ENCODE measurements around the gene FASTK. TPM values are rescaled to one million over a fixed set of nuclear protein-coding genes. Genes with fewer than 3 reads are reported as not detected.
"Not testable (repeated sequence)": the region's sequence is repeated elsewhere in the genome, so short reads cannot be mapped to it uniquely, and the experiment has no call there.

Gene FASTK
- total RNA-seq, 1 donor from 2014 or later = 89.8 TPM

DNA sequence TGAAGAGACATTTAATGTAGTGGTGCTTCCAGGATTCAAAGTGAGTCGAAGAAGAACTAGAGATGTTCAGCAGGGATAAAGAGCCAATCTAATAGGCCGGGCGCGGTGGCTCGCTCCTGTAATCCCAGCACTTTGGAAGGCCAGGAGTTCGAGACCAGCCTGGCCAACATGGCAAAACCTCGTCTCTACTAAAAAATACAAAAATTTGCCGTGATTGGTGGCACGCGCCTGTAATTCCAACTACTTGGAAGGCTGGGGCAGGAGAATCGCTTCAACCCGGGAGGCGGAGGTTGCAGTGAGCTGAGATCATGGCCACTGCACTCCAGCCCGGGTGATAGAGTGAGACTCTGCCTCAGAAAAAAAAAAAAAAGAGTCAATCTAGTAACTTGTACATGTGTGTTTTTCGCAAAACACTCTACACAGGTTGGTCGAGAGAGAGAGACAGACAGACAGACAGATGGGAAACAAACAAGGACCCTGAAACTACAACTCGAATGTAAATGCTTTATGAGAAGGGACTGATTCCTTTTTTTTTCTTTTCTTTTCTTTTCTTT lies 51.6 kb downstream of the FASTK start:
- DNase-seq (ENCODE audit: low read depth) = no peak
- peak overlapping the region; percentile 84 for H3K4me3 ChIP-seq (ENCODE audit: low read depth, low read length)
- TF ChIP-seq, protein P1, sequence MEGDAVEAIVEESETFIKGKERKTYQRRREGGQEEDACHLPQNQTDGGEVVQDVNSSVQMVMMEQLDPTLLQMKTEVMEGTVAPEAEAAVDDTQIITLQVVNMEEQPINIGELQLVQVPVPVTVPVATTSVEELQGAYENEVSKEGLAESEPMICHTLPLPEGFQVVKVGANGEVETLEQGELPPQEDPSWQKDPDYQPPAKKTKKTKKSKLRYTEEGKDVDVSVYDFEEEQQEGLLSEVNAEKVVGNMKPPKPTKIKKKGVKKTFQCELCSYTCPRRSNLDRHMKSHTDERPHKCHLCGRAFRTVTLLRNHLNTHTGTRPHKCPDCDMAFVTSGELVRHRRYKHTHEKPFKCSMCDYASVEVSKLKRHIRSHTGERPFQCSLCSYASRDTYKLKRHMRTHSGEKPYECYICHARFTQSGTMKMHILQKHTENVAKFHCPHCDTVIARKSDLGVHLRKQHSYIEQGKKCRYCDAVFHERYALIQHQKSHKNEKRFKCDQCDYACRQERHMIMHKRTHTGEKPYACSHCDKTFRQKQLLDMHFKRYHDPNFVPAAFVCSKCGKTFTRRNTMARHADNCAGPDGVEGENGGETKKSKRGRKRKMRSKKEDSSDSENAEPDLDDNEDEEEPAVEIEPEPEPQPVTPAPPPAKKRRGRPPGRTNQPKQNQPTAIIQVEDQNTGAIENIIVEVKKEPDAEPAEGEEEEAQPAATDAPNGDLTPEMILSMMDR (conservative IDR thresholded peaks at IDR 0.05; ENCODE audit: low read depth, low read length) = no peak

GRCh38 chr7:151028131-151028947 lies 52.3 kb downstream of the FASTK start, which contains the start of gene ABCB8:
TSS of gene ABCB8 (plus strand) at chr7:151028450. CDS start at chr7:151028516, 66 bp downstream.
- H3K4me3 ChIP-seq (ENCODE audit: low read depth, low read length) = peak within 1 kb of the TSS; percentile 84
- TF ChIP-seq, protein P1 (conservative IDR thresholded peaks at IDR 0.05; ENCODE audit: low read depth, low read length) = peak; percentile 43

DNA sequence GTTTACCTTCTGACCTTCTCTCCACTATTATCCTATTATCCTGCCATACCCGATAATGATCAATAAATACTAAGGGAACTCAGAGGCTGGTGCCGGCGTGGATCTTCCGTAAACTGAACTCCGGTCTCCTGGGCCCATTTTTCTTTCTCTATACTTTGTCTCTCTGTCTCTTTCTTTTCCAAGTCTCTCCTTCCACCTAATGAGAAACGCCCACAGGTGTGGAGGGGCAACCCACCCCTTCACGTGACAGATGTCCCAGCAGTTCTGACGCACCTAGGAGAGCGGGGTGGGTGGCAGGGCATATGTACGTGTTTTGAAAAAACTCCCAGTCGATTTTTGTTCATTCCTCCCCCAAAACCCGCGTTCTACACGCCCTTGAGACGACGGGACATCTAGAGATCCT lies 52.9 kb downstream of the FASTK start:
- DNase-seq (ENCODE audit: low read depth) = not testable (repeated sequence)

More at GRCh38 chr7:151028131-151028947, 52.3 kb downstream of the FASTK start, which contains the start of gene ABCB8:
- peak; percentile 85 for DNase-seq (ENCODE audit: low read depth)

DNA sequence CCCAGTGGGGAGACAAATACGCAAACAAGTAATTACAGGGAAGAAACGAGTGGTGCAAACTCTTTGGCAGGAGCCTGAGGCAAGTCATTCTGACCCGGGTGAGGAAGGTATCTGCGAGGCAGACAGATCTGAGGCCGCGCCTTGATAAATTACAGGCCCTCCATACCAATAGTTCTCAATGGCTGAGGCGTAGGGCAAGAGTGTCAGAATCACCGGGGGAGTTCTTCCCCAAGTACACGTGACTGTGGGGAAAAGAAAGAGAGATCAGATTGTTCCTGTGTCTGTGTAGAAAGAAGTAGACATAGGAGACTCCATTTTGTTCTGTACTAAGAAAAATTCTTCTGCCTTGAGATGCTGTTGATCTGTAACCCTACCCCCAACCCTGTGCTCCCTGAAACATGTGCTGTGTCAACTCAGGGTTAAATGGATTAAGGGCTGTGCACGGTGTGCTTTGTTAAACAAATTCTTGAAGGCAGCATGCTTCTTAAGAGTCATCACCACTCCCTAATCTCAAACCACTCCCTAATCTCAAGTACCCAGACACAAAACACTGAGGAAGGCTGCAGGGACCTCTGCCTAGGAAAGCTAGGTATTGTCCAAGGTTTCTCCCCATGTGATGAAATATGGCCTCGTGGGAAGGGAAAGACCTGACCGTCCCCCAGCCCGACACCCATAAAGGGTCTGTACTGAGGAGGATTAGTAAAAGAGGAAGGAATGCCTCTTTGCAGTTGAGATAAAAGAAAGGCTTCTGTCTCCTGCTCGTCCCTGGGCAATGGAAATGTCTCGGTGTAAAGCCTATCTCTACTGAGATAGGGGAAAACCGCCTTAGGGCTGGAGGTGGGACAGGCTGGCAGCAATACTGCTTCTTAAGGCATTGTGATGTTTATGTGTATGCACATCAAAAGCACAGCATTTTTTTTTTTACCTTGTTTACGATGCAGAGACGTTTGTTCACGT lies 53.6 kb downstream of the FASTK start:
- not testable (repeated sequence) for DNase-seq (ENCODE audit: low read depth)
- peak overlapping the region; percentile 84 for H3K4me3 ChIP-seq (ENCODE audit: low read depth, low read length)

More for the DNA sequence above, 52.9 kb downstream of the FASTK start:
- H3K4me3 ChIP-seq (ENCODE audit: low read depth, low read length) = peak overlapping the region; percentile 84

Other genes starting within 250 kb of the FASTK start
- 2.8 TPM in 1 of 2 replicates, not detected in the other for gene AOC1, start 228.3 kb downstream of the FASTK start, total RNA-seq
- gene KCNH2, start 102.5 kb downstream of the FASTK start, total RNA-seq = 1.9 TPM in 2 replicates
- gene NOS3, start 89.8 kb downstream of the FASTK start, total RNA-seq = 1.2 and 1.9 TPM in 2 replicates
- 0.07 and 1.1 TPM in 2 replicates for gene ATG9B, start 56.3 kb downstream of the FASTK start, total RNA-seq
- gene ABCB8, start 52.4 kb downstream of the FASTK start, total RNA-seq = 31.8 and 36.7 TPM in 2 replicates
- gene ASIC3, start 32.3 kb downstream of the FASTK start, total RNA-seq = 2.5 TPM in 1 of 2 replicates, not detected in the other
- gene CDK5, start 22.9 kb downstream of the FASTK start, total RNA-seq = 19.3 and 21.1 TPM in 2 replicates
- gene SLC4A2, start 21.2 kb downstream of the FASTK start, total RNA-seq = 115 and 164 TPM in 2 replicates
- 73.7 and 94.9 TPM in 2 replicates for gene TMUB1, start 2.7 kb upstream of the FASTK start, total RNA-seq
- gene AGAP3, start 5.7 kb upstream of the FASTK start, total RNA-seq = 54.1 and 60.1 TPM in 2 replicates
- gene GBX1, start 86.9 kb upstream of the FASTK start, total RNA-seq = not detected in 2 replicates
- gene ASB10, start 106.4 kb upstream of the FASTK start, total RNA-seq = not detected in 2 replicates
- gene H2BK1, start 129.7 kb upstream of the FASTK start, total RNA-seq = not detected in 2 replicates
- 37.8 and 80.5 TPM in 2 replicates for gene ABCF2, start 146.4 kb upstream of the FASTK start, total RNA-seq
- gene CHPF2, start 151.7 kb upstream of the FASTK start, total RNA-seq = 40.1 and 45.6 TPM in 2 replicates
- gene SMARCD3, start 167.9 kb upstream of the FASTK start, total RNA-seq = 6.9 and 8.1 TPM in 2 replicates